Femur (tissue), 1 donor: ENCODE measurements around the gene AZGP1.
"Not testable (repeated sequence)": the region's sequence is repeated elsewhere in the genome, so short reads cannot be mapped to it uniquely, and the experiment has no call there.

ENCODE experiments used
- DNase-seq: peaks from one replicate; pipeline ENCODE4 v3.0.0-alpha.2; 2017

Gene AZGP1

DNA sequence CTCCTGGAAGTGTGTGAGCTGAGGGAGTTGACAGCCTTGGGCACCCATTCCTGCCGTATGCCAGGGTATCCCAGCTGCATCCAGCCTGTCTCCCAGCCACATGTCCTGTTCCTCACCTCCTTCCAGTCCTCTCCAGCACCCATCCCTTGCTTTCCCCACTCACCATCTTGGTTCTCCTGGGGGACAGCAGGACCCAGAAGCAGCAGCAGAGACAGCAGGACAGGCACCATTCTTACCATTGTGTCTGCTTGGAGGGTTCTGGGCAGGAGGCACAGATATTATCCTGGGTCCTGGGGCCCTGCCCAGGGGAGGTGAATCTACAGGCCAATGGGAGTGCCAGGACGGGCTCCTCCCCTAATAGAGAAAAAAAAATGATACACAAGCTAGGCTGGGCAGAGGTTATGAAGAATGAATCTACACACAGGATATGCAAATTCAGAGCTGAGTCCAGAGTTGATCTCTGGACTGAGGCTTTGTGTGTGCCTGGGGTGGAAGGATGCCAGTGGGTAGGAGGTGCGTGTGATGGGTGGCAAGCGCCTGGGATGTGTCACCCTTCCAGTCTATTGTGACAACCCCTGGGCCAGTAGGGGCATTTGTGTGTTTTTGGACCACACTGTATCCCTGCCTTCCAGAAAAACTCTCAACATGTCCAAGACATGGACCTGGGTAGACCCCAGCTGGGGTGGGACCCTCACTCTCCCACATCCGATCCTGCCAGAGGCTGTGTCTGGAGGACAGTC lies at the start of gene AZGP1:
AZGP1 (minus strand) TSS at position 250 of the 740 bp plus-strand sequence; CDS start at position 239, 11 bp downstream.
- DNase-seq: no peak

DNA sequence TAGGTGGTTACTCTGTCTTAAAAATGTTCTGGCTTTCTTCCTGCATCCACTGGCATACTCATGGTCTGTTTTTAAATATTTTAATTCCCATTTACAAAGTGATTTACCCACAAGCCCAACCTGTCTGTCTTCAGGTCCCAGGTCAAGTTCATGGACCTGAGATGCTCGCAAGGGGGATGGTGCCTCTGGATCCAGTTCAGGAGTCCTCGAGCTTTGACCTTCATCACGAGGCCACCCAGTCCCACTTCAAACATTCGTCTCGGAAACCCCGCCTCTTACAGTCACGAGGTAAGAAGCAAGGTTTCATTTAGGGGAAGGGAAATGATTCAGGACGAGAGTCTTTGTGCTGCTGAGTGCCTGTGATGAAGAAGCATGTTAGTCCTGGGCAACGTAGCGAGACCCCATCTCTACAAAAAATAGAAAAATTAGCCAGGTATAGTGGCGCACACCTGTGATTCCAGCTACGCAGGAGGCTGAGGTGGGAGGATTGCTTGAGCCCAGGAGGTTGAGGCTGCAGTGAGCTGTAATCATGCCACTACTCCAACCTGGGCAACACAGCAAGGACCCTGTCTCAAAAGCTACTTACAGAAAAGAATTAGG lies 48.3 kb upstream of the AZGP1 start:
- no peak for DNase-seq

DNA sequence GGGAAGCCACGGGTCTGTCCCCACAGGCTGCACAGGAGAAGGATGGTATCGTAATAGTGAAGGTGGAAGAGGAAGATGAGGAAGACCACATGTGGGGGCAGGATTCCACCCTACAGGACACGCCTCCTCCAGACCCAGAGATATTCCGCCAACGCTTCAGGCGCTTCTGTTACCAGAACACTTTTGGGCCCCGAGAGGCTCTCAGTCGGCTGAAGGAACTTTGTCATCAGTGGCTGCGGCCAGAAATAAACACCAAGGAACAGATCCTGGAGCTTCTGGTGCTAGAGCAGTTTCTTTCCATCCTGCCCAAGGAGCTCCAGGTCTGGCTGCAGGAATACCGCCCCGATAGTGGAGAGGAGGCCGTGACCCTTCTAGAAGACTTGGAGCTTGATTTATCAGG lies 47.7 kb upstream of the AZGP1 start:
- DNase-seq: no peak

DNA sequence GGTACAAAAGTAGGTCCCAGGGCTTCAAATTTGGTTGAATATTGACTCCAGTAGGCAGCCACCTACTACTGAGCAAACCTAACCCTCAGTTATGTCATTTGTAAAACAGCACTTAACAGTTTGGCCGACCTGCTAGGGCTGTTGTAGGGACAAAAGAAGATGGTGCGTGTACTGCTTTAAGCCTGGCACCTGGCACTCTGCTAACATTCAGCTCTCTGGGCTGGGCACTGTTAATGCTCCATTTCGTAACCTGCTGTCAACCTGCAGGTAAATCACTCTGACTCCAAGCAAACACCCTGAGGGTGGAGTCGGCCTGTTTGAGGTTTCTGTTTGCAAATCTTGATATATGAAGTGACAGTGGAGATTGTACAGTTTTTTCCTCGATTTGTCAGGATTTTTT lies 46.8 kb upstream of the AZGP1 start:
- DNase-seq: no peak

DNA sequence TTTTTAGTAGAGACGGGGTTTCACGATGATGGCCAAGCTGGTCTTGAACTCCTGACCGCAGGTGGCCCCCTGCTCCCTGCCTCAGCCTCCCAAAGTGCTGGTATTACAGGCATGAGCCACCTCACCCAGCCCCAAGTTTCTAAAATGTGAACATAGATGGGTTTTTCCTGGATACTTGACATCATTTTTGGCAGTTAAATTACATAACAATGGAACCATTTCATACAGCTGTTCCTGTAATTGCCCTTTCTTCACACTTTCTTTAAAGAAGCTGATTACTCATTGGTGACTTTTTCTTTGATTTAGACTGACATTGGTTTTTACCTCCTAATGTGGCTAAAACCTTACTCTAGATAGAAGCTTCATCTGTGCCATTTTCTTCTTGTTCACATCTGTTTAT lies 45.5 kb upstream of the AZGP1 start:
- DNase-seq: no peak

DNA sequence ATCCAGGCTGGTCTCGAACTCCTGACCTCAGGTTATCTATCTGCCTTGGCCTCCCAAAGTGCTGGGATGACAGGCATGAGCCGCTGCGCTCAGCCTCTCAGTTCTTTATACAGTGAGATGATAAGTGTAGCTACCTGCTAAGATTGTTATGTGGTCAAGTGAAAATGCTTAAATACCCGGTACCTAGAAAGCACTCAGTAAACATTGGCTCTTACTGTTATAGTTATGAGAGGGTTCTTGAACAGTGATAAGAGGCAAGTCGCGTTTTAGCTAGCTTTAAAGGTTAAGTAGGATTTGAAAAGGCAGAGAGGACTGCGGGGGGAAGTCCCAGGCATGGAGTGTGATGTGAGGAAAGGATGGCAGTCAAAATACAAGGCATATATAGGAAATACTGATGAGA lies 44.1 kb upstream of the AZGP1 start:
- DNase-seq: no peak

DNA sequence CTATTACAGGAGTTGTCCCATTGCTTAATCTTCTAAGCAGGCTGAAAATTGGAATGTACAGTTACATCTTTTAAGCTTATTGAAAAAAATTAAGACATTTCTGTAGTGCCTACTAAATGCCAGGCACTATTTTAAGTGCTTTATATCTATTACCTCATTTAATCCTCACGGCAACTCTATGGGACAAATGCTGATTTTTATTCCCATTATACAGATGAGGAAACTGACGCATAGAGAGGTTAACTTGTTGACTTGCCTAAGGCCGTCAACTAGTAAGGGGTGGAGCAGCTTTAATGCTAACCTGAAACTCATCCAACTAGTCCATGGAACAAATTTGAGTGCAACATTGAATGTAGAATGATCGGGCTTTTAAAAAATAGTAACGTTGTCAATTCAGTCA lies 42.0 kb upstream of the AZGP1 start:
- no peak for DNase-seq

DNA sequence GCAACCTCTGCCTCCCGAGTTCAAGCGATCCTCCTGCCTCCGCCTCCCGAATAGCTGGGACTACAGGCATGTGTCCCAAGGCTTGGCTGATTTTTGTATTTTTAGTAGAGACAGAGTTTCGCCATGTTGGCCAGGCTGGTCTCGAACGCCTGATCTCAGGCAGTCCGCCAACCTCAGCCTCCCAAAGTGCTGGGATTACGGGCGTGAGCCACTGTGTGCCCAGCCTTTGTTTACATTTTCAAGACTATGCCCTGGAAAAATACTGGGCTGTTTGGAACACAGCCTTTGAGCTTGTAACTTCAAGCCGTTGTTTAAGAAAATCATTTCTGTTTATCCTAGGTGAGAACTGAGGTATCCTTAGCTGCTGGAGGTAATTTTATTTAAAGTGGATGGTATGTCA lies 41.5 kb upstream of the AZGP1 start:
- DNase-seq: no peak

DNA sequence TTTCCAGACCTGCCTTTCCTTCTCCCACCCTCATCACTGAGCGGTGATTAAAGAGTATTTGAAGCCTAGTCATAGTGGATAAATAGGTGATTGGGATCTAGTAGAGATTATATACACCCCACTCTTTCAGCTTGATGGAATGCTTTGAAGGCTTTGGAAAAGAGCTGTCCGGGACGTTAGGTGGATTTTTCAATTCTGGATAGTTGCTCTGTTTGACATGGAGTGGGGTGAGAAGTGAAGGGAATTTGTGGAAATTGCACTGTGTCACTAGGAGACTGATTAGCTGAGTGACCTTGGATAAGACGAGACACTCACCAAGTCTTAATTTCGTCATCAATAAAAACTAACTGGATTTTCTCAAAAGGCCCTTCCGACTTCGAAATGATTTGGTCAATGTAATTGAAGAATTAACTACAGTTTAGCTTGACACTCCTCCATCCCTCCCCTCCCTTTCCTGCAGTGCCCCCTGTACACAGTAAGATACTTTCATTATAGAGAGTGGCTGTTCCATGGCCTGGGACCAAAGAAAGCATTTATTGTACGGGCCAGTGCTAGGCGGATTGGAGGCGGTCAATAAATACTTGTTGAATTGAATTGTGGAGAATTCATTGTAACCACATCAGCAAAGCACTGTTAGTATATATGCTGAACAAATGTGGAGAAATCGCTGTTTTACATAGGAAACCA lies 40.5 kb upstream of the AZGP1 start:
- DNase-seq: no peak

DNA sequence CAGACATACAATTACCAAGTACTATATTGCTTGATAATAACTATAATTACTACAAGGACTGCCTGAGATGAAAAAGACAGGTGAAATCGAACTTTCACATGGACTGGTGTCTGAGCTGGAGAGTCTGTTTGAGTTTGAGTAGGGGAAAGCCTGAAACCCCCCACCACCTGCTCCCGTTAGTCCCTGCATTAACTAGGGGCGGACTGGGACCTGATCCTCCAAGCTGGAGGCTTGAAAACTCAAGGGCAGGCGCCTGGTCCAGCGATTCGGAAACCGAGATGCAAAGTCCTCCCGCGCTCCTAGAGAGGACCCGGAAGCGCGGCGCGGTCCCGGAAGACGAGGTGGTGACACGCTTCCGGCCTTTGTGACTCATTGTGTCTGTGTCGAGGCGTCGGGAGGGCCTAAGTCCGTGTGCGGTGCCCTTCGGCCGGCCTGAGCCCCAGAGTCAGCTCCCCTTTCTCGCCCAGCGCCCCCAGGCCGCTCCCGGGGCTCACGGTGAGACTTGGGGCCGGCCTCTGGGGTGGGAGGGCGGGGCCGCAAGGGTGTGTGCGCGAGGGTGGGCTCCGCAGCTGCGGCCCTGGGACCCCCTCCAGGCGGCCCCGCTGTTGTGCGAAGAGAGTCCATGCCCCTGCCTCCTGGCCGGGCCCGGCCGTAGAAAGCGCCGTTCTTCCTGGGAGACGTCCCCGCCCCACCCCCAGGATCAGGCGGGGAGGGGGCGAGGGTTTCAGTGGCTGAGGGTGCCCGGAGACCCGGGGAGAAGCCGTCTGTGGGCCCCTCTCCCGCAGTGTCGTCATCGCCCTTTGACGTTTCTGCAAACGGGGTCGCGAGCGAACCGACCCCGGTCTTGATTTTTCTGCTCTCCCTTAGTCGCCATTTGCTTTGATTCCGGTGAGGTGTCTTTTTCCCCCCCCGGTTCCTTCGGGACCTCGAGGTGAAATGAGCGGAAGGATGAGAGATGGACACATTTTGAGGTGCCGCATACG lies 39.7 kb upstream of the AZGP1 start, which contains the start of gene ZKSCAN1:
ZKSCAN1 (plus strand) TSS at position 365 of the 983 bp plus-strand sequence. CDS start 7,911 bp downstream, outside the sequence.
- peak; percentile 94 for DNase-seq

DNA sequence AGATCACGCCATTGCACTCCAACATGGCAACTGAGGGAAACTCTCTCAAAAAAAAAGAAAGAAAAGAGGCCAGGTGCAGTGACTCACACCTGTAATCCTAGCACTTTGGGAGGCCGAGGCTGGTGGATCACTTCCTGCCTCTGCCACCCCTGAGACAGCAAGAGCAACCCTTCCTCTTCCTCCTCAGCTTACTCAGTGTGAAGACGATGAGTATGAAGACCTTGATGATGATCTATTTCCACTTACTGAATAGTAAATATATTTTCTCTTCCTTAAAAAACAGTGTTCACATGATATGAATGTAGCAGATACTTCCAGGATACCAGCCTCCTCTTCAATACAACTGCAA lies 37.5 kb upstream of the AZGP1 start:
- no peak for DNase-seq

DNA sequence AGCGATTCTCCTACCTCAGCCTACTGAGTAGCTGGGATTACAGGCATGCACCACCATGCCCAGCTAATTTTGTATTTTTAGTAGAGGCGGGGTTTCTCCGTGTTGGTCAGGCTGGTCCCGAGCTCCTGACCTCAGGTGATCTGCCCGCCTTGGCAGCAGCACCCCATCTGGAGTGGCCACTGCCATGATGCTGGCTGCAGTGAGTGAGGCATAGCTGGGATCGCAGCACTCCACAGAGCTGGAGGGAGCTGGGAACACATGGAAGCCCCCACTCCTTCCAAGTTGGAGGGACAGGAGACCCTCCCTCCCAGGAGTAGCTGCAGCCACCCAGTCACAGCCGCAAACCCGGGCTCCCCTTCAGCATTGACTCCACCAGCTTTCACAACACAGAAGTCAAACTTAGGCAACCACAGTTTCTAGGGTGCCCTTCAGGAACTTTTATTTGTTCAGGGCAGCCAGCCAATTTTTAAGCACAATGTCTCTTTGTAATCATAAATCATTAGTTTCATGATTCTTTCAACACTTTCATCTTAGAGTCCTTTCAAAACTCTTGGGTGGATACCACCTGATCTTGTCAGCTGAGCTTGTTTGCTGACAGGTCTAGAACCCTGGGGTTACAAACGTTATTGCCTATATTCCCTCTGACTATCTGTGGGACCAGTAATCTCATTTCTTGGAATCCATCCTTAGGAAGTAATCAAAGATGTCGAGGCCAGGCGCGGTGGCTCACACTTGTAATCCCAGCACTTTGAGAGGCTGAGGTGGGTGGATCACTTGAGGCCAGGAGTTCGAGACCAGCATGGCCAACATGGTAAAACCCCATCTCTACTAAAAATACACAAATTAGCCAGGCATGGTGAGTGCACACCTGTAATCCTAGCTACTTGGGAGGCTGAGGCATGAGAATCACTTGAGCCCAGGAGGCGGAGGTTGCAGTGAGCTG lies 36.8 kb upstream of the AZGP1 start:
- DNase-seq: not testable (repeated sequence)

DNA sequence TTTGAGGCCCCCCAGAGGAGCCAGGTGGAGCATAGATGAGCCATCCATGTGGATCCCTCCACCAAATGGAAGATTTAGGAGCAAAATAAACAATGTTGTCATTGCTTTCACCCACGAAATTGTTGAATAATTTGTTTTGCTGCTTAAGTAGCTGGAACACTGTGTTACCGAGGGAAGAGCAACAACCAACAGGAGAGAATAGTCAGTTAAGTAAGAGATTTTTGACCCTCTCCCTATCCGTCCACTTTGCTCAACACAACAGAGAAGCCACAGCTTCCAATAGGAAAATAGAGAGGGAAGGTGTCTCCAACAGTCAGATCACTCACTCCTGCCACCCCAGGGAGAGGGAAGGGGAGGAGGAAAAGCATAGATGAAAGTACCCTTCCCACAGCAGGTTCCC lies 35.7 kb upstream of the AZGP1 start:
- DNase-seq: no peak

DNA sequence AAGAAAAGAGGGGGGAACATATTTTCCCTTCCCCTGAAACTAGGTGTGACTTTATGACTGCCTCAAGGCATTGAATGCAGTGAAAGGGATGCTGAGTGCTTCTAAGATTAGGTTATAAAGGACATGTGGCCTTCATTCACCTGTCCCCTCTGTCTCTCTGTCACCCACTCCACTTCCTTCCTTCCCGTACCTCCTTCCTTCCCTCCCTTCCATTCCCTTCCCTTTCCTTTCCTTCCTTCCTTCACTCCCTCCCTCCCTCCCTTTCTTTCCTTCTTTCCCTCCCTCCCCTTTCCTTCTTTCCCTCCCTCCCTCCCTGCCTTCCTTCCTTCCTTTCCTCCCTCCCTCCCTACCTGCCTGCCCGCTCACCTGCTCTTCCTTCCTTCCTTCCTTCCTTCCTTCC lies 35.1 kb upstream of the AZGP1 start:
- no peak for DNase-seq

DNA sequence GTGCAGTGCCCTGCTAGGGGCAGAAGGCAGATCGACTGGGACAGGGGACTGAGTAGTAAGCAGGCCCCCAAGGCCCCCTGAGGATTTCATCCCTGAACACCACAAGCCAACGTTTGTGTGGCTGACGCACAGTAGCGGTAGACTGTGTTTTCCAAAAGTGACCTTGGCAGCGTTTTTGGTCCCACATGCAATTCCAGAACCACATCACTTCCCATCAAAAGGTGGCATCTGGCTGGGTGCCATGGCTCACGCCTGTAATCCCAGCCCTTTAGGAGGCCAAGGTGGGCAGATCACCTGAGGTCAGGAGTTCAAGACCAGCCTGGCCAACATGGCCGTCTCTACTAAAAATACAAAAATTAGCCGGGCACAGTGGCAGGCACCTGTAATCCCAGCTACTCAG lies 34.1 kb upstream of the AZGP1 start:
- DNase-seq: not testable (repeated sequence)

DNA sequence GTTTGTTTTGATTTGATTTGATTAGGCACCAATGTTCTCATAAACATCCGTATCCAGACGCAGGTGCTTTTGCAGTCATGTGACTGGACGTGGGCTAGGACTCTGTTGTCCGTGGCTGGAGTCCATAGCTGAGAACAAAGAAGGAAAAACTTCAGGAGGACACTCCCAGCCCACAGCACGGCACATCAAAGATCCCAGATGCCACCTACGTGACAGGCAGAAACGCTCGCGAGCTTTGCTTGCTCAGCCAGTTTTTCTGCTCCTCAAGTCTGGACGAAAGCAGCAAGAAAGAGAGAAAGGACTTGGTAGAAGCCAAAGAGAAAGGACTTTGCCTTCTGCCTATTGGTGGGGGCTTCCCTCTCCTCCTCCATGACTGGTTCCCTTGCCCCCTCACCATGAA lies 32.7 kb upstream of the AZGP1 start:
- no peak for DNase-seq

DNA sequence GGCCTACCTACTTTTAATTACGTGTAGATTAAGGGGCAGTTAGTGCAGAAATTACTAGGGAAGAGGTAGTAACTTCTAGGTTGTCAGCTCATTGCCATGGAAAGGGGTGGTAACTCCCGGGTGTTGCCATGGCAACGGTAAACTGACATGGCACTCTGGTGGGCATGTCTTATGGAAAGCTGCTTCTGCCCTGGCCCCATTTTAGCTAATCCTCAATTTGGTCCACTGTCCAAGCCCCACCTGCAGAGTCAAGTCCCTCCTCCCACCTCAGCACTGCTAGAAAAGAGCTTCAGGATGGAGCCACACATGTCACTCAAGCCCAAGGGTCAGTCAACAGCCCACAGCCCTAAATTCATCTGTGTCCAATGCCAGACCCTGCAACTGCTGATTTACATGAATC lies 32.1 kb upstream of the AZGP1 start:
- DNase-seq: no peak

DNA sequence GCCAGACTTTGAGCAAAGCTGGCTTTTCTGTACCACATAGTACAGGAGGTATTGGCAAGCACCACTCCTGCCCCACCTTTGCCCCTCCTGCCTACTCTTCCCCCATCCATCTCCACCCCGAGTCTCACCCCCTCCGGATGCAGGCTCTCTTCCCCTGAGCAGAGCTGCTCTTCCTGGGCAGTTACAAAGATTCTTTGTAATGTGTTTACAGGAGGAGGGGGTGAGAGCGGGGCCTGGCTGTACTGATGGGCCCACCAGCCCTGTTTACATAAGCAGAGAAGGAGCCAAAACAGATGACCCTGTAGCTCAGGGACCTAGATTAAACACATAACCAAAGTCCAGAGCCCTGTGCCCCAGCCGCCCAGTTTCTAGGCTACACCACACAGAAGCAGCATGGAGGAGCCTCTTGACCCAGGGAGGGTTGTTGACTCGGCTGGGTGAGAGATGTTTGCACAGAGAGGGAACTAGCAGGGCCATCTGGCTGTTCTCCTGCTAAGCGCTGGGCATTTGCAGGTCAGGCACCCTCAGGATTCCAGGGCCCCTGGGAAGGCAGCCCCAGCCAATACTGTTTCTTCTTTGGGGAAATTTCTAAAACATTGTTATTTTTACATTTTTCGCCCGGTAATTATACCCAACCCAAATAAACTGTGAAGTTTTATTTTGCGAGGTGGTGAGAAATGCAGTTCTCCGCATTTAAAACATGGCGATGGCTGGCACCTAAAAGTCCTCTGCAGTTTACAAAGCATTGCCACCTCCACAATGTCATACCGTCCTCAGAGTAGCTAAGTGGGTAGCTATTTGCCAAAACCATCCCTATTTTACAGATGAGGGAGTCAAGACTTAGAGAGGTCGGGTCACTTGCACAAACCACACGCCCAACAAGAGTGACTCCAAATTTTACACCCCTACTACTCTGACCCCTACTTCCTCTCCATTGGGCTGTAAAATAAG lies 28.2 kb upstream of the AZGP1 start:
- DNase-seq: peak; percentile 33

DNA sequence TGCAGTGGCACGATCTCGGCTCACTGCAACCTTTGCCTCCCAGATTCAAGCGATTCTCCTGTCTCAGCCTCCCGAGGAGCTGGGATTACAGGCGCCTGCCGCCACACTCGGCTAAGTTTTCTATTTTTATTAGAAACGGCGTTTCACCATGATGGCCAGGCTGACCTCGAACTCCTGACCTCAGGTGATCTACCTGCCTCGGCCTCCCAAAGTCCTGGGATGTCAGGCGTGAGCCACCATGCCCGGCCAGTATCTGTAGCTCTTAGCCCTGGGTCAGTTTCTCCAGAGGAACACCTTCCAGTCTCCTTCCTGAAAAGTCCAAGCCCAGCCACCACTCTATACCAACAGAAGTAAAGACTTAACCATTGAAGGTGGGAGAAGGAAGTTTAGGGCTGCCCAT lies 24.4 kb upstream of the AZGP1 start:
- DNase-seq: no peak

DNA sequence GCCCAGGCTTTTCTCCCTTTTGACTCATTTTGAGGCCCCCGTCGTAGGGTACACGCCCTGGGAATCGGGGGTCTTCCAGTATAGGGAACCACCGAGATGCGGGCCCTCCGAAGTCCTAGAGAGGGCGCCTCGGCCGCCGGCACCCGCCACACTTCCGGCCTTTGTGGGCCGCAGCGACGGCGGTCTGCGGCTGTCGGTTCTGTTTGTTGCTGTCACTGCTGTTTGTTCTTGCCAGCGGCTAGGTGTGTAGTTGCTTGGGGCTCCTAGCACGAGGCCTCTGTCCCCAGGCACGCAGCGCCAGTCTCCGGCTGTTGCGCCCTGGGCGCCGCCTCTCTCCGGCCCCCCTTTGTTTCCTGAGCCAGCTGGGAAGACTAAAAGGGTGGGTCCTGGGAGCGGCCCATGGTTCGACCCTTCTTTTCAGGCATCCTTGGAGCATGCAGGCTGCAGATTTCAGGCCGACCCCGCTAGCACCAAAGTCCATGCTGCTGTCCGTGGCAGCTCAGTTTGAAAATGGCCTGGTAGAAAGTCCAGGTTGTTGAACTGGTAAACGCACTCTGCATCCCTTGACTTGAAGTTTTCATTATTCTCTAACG lies 21.8 kb upstream of the AZGP1 start:
- DNase-seq: peak; percentile 68
